ENCODE results near the gene SIK3.
"Not testable (repeated sequence)": the region's sequence is repeated elsewhere in the genome, so short reads cannot be mapped to it uniquely, and the experiment has no call there.

Gene SIK3

DNA sequence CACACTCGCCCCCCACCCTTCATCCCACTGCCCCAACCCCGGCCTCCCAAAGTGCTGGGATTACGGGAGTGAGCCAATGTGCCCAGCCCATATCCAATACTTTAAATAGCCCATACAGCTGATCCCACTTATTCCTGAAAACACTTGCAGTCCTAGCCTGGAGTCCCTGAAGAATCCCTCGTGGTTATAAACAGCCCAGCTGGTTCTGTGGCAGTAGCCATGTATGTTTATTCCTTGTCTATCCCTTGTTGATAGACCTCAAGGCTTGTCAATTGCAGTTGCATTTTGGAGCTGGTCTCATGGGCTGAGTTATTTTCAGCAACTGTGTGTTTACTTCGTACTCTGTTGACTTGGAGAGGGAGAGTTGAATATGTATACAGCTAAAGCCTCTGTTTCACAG, 24.3 kb upstream of the SIK3 start:
- no peak overlapping the region for H3K4me3 ChIP-seq (IDR thresholded peaks at IDR 0.05; ENCODE audit: insufficient read depth, low read depth, low read length)
- H3K36me3 ChIP-seq (ENCODE audit: insufficient read depth): no peaks in the 10 kb centered on the region
- H4K20me1 ChIP-seq (ENCODE audit: insufficient read depth): no peaks in the 10 kb centered on the region
- H2AFZ ChIP-seq (ENCODE audit: low read depth): no peak overlapping the region
- no peaks in the 10 kb centered on the region for H3K27me3 ChIP-seq (ENCODE audit: insufficient read depth, low read depth)
- no peaks in the 10 kb centered on the region for H3K79me2 ChIP-seq (ENCODE audit: insufficient read depth, low read depth)
- TF ChIP-seq, protein P1, sequence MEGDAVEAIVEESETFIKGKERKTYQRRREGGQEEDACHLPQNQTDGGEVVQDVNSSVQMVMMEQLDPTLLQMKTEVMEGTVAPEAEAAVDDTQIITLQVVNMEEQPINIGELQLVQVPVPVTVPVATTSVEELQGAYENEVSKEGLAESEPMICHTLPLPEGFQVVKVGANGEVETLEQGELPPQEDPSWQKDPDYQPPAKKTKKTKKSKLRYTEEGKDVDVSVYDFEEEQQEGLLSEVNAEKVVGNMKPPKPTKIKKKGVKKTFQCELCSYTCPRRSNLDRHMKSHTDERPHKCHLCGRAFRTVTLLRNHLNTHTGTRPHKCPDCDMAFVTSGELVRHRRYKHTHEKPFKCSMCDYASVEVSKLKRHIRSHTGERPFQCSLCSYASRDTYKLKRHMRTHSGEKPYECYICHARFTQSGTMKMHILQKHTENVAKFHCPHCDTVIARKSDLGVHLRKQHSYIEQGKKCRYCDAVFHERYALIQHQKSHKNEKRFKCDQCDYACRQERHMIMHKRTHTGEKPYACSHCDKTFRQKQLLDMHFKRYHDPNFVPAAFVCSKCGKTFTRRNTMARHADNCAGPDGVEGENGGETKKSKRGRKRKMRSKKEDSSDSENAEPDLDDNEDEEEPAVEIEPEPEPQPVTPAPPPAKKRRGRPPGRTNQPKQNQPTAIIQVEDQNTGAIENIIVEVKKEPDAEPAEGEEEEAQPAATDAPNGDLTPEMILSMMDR (conservative IDR thresholded peaks at IDR 0.05; ENCODE audit: low read depth, low read length): no peak
- H3K27ac ChIP-seq: no peak overlapping the region
- no peak overlapping the region for H3K4me2 ChIP-seq
- no peaks in the 10 kb centered on the region for H3K4me1 ChIP-seq (ENCODE audit: low read depth, poor library complexity, severe bottlenecking)
- no peak overlapping the region for H3K9ac ChIP-seq

DNA sequence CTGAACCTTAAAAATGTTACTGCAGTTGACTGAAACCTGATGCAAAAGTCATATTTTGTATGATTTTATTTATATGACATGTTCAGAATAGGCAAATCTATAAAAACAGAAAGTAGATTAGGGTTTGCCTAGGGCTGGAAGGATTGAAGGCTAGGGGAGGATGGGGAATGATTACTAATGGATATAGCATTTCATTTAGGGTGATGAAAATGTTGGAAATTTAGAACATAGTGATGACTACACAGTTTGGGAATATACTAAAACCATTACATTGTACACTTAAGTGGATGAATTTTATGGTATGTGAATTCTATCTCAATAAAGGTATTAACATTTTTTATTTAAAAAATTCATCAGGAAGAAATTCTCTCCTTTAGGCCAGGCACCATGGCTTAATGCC, 22.9 kb upstream of the SIK3 start:
- H3K9ac ChIP-seq: no peak overlapping the region
- TF ChIP-seq, protein P1 (conservative IDR thresholded peaks at IDR 0.05; ENCODE audit: low read depth, low read length): no peak
- H3K4me3 ChIP-seq (IDR thresholded peaks at IDR 0.05; ENCODE audit: insufficient read depth, low read depth, low read length): no peak overlapping the region
- no peaks in the 10 kb centered on the region for H3K27me3 ChIP-seq (ENCODE audit: insufficient read depth, low read depth)
- no peaks in the 10 kb centered on the region for H3K79me2 ChIP-seq (ENCODE audit: insufficient read depth, low read depth)
- no peak overlapping the region for H3K4me2 ChIP-seq
- no peak overlapping the region for H3K27ac ChIP-seq
- H2AFZ ChIP-seq (ENCODE audit: low read depth): no peak overlapping the region
- no peaks in the 10 kb centered on the region for H3K36me3 ChIP-seq (ENCODE audit: insufficient read depth)
- H3K4me1 ChIP-seq (ENCODE audit: low read depth, poor library complexity, severe bottlenecking): no peaks in the 10 kb centered on the region
- H4K20me1 ChIP-seq (ENCODE audit: insufficient read depth): no peaks in the 10 kb centered on the region

DNA sequence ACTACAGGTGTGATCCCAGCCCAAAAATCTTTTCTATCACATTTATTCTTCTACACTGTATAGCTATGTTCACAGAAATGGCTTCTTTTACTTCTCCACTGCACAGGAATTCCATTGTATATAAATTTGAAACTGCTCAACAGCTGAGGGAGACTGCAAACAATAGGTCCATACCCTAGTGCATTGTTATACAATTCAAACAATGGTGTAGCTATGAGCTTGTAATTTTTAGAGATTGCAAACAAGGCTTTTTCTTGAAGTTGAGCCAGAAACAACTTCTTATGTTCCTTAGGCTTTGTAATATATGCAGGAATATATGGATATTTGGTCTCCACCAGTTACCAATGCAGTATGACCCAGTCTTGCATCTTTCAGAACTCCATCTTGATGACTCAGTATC, 19.5 kb upstream of the SIK3 start:
- Histone ChIP-seq H3K27ac (no peak overlapping the region), H3K9ac (no peak overlapping the region), H4K20me1 (ENCODE audit: insufficient read depth) (no peaks in the 10 kb centered on the region), H3K36me3 (ENCODE audit: insufficient read depth) (no peaks in the 10 kb centered on the region), H3K4me1 (ENCODE audit: low read depth, poor library complexity, severe bottlenecking) (no peaks in the 10 kb centered on the region), H3K27me3 (ENCODE audit: insufficient read depth, low read depth) (no peaks in the 10 kb centered on the region), H3K4me2 (no peak overlapping the region), H3K4me3 (IDR thresholded peaks at IDR 0.05; ENCODE audit: insufficient read depth, low read depth, low read length) (no peak overlapping the region), H3K79me2 (ENCODE audit: insufficient read depth, low read depth) (no peaks in the 10 kb centered on the region), H2AFZ (ENCODE audit: low read depth) (no peak overlapping the region)
- TF ChIP-seq, protein P1 (conservative IDR thresholded peaks at IDR 0.05; ENCODE audit: low read depth, low read length): no peak

DNA sequence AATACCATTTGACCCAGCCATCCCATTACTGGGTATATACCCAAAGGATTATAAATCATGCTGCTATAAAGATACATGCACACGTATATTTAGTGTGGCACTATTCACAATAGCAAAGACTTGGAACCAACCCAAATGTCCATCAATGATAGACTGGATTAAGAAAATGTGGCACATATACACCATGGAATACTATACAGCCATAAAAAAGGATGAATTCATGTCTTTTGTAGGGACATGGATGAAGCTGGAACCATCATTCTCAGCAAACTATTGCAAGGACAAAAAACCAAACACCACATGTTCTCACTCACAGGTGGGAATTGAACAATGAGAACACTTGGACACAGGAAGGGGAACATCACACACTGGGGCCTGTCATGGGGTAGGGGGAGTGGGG, 14.7 kb upstream of the SIK3 start:
- not testable (repeated sequence) for H3K9ac ChIP-seq; H3K27ac ChIP-seq; H4K20me1 ChIP-seq (ENCODE audit: insufficient read depth); H3K4me1 ChIP-seq (ENCODE audit: low read depth, poor library complexity, severe bottlenecking); H3K4me2 ChIP-seq; H3K27me3 ChIP-seq (ENCODE audit: insufficient read depth, low read depth); H3K79me2 ChIP-seq (ENCODE audit: insufficient read depth, low read depth); H2AFZ ChIP-seq (ENCODE audit: low read depth); H3K4me3 ChIP-seq (IDR thresholded peaks at IDR 0.05; ENCODE audit: insufficient read depth, low read depth, low read length); H3K36me3 ChIP-seq (ENCODE audit: insufficient read depth)

DNA sequence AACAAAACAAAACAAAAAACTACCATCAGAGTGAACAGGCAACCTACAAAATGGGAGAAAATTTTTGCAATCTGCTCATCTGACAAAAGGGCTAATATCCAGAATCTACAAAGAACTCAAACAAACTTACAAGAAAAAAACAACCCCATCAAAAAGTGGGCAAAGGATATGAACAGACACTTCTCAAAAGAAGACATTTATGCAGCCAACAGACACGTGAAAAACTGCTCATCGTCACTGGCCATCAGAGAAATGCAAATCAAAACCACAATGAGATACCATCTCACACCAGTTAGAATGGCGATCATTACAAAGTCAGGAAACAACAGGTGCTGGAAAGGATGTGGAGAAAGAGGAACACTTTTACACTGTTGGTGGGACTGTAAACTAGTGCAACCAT, 14.3 kb upstream of the SIK3 start:
- not testable (repeated sequence) for H3K36me3 ChIP-seq (ENCODE audit: insufficient read depth); H3K9ac ChIP-seq; H3K27ac ChIP-seq; H3K27me3 ChIP-seq (ENCODE audit: insufficient read depth, low read depth); H3K4me2 ChIP-seq; H3K4me1 ChIP-seq (ENCODE audit: low read depth, poor library complexity, severe bottlenecking); H3K79me2 ChIP-seq (ENCODE audit: insufficient read depth, low read depth); H4K20me1 ChIP-seq (ENCODE audit: insufficient read depth); H3K4me3 ChIP-seq (IDR thresholded peaks at IDR 0.05; ENCODE audit: insufficient read depth, low read depth, low read length); H2AFZ ChIP-seq (ENCODE audit: low read depth)
